ENCODE measurements around the gene NMB. TPM values are rescaled to one million over a fixed set of nuclear protein-coding genes. Genes with fewer than 3 reads are reported as not detected.
A peak's percentile ranks its signal among the peaks of the same experiment; 100 is the strongest.

Gene NMB
- total and polyA plus RNA-seq, 2 experiments from 2014 or later: 18.1 to 22.0 TPM

DNA sequence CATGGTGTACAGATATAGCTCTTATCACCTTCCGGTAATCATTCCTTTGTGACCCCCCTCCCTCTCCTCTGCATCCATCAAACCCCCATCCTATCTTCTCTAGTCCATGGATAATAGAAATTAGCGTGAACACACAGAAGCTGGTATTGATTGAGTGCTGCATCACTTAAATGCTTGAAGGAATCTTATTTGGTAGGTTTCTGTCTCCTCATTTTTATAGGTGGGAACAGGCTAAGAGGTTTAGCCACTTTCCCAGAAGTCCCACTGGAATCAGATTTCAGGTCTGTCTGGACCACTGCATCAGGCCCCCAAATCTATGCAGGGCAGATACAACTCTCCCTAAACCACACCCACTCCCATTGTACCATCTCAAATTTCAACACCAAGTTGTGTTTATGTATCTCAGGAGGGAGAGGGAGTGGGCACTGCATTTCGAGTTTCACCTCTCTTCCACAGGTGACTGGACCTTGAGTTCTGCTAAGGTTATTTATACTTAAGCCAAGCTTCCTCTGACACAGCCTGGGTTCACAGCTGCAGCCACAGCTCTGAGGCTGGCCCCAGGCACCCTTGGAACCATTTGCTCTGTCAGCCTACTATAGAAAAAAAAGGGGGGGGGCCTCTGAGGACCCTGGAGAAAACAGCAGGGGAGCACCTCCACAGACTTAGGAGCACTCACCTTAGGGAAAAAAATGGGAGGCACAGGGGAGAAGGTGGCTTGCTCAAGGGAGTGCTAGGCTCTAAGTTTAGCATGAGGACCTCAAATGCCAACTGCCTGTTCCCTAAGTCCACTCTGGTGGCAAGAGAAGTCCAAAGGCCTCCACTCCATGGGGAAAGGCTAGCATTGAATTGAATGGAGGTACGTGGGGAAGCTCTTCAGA is 2.1 kb upstream of the NMB start:
- Mint-ChIP-seq H3K36me3 (ENCODE audit: low read depth) (peaks cover 5% of the 10 kb centered on the region; the same call in 2 of the 3 replicates), H3K27me3 (ENCODE audit: insufficient read depth, low read depth, poor library complexity) (peaks cover 20% of the 10 kb centered on the region), H3K4me1 (peaks cover 28% of the 10 kb centered on the region), H3K9me3 (no peaks in the 10 kb centered on the region), H3K4me3 (no peak overlapping the region), H3K27ac (no peak overlapping the region; the same call in 1 of the 2 replicates)
- TF ChIP-seq, protein P1, sequence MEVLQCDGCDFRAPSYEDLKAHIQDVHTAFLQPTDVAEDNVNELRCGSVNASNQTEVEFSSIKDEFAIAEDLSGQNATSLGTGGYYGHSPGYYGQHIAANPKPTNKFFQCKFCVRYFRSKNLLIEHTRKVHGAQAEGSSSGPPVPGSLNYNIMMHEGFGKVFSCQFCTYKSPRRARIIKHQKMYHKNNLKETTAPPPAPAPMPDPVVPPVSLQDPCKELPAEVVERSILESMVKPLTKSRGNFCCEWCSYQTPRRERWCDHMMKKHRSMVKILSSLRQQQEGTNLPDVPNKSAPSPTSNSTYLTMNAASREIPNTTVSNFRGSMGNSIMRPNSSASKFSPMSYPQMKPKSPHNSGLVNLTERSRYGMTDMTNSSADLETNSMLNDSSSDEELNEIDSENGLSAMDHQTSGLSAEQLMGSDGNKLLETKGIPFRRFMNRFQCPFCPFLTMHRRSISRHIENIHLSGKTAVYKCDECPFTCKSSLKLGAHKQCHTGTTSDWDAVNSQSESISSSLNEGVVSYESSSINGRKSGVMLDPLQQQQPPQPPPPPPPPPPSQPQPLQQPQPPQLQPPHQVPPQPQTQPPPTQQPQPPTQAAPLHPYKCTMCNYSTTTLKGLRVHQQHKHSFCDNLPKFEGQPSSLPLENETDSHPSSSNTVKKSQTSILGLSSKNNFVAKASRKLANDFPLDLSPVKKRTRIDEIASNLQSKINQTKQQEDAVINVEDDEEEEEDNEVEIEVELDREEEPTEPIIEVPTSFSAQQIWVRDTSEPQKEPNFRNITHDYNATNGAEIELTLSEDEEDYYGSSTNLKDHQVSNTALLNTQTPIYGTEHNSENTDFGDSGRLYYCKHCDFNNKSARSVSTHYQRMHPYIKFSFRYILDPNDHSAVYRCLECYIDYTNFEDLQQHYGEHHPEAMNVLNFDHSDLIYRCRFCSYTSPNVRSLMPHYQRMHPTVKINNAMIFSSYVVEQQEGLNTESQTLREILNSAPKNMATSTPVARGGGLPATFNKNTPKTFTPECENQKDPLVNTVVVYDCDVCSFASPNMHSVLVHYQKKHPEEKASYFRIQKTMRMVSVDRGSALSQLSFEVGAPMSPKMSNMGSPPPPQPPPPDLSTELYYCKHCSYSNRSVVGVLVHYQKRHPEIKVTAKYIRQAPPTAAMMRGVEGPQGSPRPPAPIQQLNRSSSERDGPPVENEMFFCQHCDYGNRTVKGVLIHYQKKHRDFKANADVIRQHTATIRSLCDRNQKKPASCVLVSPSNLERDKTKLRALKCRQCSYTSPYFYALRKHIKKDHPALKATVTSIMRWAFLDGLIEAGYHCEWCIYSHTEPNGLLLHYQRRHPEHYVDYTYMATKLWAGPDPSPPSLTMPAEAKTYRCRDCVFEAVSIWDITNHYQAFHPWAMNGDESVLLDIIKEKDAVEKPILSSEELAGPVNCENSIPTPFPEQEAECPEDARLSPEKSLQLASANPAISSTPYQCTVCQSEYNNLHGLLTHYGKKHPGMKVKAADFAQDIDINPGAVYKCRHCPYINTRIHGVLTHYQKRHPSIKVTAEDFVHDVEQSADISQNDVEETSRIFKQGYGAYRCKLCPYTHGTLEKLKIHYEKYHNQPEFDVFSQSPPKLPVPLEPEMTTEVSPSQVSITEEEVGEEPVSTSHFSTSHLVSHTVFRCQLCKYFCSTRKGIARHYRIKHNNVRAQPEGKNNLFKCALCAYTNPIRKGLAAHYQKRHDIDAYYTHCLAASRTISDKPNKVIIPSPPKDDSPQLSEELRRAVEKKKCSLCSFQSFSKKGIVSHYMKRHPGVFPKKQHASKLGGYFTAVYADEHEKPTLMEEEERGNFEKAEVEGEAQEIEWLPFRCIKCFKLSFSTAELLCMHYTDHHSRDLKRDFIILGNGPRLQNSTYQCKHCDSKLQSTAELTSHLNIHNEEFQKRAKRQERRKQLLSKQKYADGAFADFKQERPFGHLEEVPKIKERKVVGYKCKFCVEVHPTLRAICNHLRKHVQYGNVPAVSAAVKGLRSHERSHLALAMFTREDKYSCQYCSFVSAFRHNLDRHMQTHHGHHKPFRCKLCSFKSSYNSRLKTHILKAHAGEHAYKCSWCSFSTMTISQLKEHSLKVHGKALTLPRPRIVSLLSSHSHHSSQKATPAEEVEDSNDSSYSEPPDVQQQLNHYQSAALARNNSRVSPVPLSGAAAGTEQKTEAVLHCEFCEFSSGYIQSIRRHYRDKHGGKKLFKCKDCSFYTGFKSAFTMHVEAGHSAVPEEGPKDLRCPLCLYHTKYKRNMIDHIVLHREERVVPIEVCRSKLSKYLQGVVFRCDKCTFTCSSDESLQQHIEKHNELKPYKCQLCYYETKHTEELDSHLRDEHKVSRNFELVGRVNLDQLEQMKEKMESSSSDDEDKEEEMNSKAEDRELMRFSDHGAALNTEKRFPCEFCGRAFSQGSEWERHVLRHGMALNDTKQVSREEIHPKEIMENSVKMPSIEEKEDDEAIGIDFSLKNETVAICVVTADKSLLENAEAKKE (CRISPR knock-in tag; IDR thresholded peaks at IDR 0.05): no peak
- TF ChIP-seq, protein P2, sequence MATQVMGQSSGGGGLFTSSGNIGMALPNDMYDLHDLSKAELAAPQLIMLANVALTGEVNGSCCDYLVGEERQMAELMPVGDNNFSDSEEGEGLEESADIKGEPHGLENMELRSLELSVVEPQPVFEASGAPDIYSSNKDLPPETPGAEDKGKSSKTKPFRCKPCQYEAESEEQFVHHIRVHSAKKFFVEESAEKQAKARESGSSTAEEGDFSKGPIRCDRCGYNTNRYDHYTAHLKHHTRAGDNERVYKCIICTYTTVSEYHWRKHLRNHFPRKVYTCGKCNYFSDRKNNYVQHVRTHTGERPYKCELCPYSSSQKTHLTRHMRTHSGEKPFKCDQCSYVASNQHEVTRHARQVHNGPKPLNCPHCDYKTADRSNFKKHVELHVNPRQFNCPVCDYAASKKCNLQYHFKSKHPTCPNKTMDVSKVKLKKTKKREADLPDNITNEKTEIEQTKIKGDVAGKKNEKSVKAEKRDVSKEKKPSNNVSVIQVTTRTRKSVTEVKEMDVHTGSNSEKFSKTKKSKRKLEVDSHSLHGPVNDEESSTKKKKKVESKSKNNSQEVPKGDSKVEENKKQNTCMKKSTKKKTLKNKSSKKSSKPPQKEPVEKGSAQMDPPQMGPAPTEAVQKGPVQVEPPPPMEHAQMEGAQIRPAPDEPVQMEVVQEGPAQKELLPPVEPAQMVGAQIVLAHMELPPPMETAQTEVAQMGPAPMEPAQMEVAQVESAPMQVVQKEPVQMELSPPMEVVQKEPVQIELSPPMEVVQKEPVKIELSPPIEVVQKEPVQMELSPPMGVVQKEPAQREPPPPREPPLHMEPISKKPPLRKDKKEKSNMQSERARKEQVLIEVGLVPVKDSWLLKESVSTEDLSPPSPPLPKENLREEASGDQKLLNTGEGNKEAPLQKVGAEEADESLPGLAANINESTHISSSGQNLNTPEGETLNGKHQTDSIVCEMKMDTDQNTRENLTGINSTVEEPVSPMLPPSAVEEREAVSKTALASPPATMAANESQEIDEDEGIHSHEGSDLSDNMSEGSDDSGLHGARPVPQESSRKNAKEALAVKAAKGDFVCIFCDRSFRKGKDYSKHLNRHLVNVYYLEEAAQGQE (IDR thresholded peaks at IDR 0.05; ENCODE audit: unreplicated experiment): no peak
- TF ChIP-seq, protein P3, sequence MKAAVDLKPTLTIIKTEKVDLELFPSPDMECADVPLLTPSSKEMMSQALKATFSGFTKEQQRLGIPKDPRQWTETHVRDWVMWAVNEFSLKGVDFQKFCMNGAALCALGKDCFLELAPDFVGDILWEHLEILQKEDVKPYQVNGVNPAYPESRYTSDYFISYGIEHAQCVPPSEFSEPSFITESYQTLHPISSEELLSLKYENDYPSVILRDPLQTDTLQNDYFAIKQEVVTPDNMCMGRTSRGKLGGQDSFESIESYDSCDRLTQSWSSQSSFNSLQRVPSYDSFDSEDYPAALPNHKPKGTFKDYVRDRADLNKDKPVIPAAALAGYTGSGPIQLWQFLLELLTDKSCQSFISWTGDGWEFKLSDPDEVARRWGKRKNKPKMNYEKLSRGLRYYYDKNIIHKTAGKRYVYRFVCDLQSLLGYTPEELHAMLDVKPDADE (IDR thresholded peaks at IDR 0.05): no peak
- TF ChIP-seq CREB1 (CRISPR knock-in tag; IDR thresholded peaks at IDR 0.05; ENCODE audit: low read depth) (no peak), EZH2 (IDR thresholded peaks at IDR 0.05; ENCODE audit: low read depth, unreplicated experiment) (no peak), POLR2AphosphoS5 (IDR thresholded peaks at IDR 0.05; ENCODE audit: low read depth) (0 out of 2 replicates have a peak, but pooled peaks have one; percentile 25)
- ATAC-seq: no peak
- no peak for DNase-seq (ENCODE audit: low spot score)
- Histone ChIP-seq H3F3A (replicated peaks; ENCODE audit: low read depth) (peaks cover 19% of the 10 kb centered on the region), H3K9me2 (ENCODE audit: insufficient read depth) (no peaks in the 10 kb centered on the region), H3K79me2 (replicated peaks; ENCODE audit: insufficient read depth) (no peaks in the 10 kb centered on the region), H3K4me3 (no peak overlapping the region), H4K20me1 (replicated peaks; ENCODE audit: insufficient read depth) (peaks cover 12% of the 10 kb centered on the region; the same call in 1 of the 2 replicates), H3K27me3 (ENCODE audit: insufficient read depth) (peaks cover 12% of the 10 kb centered on the region), H3K4me2 (0 out of 2 replicates have a peak overlapping the region, but pooled peaks have one; percentile 14), H3K27ac (ENCODE audit: low read depth) (no peak overlapping the region), H3K36me3 (ENCODE audit: insufficient read depth) (no peaks in the 10 kb centered on the region), H2AFZ (no peak overlapping the region), H3K4me1 (ENCODE audit: insufficient read depth) (peaks cover 27% of the 10 kb centered on the region)
